HPDE6-E6E7 (cell line): ENCODE data around the gene ACSL4.
"Not testable (repeated sequence)": the region's sequence is repeated elsewhere in the genome, so short reads cannot be mapped to it uniquely, and the experiment has no call there.

Source experiments
- DNase-seq: peaks from one replicate; pipeline ENCODE4 v3.0.0; 2011; ENCODE audit warnings: missing footprints; ENCODE audit errors: extremely low spot score

The ACSL4 gene

DNA sequence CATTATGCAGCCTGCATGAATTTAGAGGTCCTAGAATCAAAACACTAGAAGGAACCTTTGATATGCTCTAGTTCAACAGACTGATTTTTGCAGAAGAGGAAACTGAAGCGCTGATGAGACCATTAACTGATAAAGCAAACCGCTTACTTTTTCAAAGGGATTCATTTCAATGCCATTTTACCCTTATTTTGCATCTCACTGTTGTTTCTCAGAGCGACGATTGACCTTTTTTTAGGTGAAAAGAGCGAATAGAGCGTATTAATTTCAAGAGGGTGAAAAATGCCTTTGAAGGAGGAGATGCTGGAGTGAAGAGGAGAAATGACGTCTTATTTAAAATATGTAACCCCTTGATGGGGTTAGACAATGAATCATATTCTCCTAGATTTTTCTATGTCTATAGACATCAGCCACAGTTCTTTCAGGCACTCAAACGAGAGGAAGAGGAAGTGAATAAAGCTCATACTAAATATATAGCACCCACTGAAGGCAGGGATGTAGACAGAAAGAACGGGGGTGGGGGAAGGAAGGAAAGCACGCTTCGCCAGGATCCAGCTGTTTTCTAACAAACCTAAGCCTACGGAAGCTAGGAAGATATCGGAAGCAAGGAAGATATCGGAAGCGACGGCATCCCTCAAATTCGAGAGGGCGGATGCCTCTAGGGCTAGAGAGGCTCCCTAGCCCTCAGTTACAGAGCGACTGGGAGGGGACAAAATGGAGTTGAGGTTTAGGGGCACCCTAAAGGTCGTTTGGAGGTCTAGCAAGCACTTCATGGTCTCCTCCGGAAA lies 848 bp downstream of the ACSL4 start:
- DNase-seq = peak; percentile 3

DNA sequence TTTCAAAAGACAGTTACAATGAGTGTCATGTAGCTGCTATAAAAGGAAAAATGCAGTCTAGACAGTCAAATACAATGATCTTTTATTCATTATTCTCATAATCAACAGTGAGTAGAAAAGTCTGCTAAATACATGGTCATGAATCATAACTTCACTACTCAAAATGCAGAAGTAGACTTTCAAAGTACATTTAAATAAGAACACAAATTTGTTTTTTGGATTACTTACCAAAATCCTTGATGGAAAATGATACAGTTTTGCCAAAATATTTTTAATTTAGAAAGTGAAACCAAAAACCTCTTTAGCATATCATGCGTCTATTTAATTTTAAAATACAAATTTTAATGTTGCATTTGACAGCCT lies 4.9 kb downstream of the ACSL4 start:
- no peak for DNase-seq

DNA sequence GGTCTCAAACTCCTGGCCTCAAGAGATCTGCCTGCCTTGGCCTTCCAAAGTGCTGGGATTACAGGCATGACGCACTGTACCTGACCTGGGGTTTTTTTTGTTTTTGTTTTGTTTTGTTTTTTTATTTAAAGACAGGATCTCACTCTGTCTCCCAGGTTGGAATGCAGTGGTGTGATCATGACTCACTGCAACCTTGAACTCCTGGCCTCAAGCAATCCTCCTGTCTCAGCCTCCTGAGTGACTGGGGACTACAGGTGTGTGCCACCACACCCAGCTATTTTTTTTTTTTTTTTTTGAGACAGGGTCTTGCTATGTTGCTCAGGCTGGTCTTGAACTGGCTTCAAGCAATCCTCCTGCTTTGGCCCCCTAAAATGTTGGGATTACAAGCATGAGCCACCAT lies 8.1 kb downstream of the ACSL4 start:
- not testable (repeated sequence) for DNase-seq

DNA sequence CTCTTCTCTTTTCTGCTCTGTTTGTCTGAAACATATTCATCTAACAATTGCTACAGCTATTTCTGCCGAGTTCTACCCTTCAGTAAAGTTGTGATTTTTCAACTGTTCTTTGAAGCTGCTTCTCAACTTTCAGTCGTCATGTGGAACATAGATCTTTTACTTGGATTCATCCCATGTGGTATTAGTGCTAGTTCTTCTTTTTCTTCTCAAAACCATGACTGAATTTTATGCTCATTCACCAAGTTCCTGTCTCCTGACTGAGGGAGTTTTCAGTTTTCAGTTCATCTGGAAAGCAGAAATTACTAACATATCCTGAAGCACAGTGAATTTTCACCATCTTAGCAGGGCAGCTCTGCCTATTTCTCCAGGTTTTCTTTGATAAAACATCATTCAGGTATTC lies 12.1 kb downstream of the ACSL4 start:
- DNase-seq = no peak

DNA sequence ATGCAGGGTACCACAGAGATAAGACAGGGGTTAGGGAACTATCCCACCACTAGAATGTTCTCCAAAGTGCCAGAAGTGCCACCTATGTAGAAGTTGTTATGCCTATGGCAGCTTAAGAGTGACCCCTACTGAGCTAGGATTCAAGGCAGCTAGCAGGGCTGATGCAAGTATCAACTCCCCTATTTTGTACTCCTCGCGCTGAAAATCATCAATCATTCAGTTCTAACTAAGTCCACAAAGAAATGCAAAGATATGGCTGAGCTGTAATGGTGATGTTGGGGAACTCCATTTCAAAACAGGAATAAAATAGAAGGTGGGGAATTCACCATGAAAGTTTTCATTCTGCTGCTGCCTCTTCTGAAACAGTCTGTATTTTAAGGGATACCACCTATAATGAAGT lies 13.8 kb downstream of the ACSL4 start:
- DNase-seq = no peak

DNA sequence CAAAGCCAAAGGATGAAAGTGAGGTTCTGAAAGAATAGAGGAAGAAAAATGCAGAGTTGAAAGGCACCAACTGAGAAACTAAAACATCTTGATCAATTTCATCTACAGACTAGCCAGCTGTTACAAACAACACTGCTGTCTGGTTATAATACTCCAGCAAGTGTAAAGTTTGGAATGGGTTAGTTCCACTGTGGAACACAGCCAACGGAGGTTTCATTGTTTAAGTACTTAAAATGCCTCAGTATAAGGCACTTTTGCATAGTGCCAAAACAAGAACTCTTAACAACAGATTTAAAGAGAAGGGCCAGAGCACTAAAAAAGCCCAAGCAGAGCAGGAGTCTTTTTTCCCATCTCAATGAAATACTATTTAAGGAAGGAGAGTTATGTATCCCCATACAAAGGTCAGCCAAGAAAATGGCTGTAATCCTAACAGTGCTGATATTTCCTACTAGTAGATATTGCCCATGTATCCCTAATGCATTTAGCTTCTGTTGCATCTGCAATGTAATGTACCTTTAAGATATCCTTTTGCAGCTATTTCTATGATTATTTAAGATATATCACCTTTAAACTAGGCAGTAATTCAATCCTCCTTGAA lies 16.5 kb downstream of the ACSL4 start:
- DNase-seq = no peak

DNA sequence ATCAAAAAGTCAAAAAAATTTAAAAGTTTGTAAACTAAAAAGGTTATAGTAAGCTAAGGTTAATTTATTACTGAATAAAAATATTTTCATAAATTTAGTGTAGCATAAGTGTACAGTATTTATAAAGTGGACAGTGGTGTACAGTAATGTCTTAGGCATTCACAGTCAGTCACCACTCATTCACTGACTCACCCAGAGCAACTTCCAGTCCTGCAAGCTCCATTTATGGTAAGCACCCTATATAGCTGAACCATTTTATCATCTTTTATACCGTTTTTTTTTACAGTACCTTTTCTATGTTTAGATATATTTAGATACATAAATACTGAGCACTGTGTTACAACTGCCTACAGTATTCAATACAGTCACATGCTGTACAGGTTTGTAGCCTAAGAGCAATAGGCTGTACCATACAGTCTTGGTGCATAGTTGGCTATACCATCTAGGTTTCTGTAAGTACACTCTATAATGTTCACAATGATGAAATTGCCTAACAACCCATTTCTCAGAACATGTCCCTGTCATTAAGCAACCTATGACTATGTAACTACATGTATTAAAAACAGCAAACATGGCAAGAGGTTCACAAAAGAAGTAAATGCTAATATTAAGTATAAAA lies 18.6 kb downstream of the ACSL4 start:
- no peak for DNase-seq

DNA sequence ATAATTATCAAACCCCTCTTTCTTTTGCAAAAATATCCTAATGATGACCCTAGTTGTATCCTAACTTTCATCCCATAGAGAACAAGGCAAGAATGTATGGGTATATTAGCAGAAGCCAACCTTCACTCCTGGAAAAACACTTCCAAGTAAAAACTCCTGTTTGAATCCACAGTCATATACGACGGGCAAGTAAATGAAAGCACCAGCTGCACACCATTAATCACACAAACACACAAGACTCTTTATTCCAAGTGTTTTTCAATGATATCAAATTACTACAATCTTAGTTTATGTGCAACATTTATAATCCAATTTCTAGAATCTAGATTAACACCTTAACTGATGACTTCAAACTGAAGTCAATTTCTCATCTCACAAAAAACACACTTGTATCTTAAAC lies 22.9 kb downstream of the ACSL4 start:
- no peak for DNase-seq

DNA sequence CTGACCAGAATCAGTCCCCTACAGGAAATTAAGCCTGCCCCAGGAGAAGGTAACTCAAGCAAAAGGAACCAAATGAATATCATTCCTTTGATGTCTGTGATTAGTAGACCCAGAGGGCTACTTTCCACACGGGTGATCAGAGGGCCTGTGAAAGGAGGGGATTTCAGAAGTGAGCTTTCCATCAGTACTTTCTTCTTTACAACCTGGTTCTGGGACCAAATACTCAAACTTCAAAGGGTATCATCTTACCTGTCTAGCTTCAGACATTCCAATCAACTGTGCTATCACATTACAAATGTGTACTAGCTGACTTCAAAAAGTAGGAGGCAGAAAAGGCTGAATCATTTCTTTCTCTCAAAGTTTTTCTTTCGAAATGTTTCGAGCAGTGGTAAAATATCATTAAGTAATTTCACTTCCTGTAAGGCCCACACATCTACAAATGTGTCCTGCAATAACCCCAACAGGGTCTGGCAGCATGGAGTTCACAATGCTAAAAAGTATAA lies 23.9 kb downstream of the ACSL4 start:
- no peak for DNase-seq

DNA sequence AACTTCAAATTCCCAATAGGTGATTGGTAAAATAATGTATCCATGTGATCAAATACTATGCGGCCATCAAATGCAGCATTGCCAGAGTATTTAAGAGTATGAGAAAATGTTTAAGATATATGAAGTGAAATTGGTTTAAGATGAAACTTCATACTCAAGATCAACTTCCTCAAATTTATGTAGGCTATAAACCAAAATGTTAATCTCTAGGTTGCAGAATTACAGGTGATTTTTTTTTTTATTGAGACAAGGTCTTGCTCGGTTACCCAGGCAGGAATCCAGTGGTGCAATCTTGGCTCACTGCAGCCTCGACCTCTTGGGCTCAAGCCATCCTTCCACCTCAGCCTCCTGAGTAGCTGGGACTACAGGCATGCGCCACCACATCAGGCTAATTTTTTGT lies 25.3 kb downstream of the ACSL4 start:
- no peak for DNase-seq

DNA sequence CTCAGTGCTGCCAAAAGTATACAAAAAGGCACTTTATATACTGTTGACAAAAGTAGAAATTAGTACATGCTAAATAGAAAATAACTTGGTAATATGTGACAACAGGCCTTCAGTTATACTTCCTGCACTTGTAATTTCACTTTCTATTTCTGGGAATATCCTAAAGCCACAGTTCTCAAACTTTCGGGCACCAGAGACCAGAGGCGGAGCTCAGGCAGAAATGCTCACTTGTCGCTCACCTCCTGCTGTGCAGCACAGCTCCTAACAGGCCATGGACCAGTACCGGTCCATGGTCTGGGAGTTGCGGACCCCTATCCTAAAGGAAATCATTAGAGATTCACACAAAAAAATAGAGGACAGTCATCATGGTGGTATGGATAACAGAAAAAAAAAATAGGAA lies 25.7 kb downstream of the ACSL4 start:
- DNase-seq = no peak

DNA sequence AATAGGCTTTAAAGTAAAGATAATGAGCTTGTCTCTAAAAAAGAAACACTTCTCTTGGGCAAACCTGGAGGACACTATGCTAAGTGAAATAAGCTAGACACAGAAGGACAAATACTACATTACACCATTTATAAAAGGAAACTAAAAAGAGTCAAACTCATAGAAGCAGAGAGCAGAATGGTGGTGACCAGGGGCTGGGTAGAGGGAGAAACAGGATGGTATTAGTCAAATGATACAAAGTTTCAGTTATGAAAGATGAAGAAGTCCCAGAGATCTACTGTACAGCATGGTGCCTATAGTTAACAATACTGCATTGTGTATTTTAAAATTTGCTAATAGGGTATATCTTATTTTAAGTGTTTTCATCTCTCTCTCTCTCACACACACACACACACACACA lies 28.5 kb downstream of the ACSL4 start:
- DNase-seq = no peak

DNA sequence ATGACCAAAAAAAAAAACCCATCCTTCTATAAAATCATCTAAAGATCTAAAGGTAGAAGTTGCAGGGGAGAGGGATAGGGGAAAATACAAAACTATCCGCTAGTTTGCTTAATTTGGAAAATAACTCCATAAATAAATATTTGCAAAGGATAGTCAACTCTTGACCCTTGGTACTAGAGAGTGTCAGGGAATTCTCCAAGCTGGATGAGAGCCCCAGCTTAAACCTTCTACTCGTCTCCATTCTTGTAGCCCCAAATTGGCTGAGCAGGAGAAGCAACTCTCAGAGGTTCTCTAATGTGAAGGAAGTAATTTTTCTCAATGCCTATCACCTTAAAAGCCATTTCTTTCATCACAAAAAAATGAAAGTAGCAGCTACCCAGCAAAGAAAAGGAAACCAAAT lies 35.2 kb downstream of the ACSL4 start:
- DNase-seq = no peak

DNA sequence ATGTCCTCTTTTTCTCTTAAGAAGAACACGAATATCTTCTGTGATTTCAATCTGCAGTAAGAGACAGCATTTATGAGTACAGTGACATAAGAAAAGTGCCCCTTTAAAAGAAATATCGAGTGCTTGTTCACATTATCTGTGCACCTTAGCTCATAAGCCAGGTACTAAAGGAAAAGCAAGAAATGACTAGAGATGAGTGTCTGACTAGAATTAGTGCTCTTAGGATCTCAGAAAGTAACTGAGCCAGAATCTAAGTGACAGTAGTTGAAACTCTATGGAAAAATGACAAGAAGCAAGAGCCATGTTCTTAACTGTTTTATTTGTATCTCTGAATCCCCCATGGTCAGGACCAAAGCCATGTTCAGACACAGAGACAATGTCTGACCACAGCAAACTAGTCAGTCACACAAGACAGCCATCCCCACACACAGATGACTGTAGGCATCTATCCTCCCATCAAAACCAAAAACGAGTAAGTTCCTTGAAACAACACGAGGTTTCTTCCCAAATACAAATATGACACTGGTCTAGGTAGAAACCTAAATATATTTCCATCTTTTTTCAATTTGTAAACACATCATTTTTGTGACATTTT lies 36.8 kb downstream of the ACSL4 start:
- DNase-seq = no peak

DNA sequence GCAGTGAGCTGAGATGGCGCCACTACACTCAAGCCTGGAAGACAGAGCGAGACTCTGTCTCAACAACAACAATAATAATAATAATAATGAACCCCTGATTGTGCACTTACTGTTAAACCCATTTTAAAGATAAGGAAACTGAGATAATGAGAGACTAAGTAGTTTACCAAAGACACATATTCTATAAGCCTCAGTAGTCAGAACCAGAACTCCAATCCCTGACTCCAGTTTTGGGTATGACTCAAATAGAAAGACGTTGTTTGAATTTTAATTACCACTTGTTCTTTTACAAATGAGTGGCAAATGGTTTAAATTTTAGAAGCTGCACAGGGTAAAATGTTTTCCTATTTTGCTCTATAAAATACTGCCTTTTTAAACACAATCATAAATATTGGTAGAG lies 37.4 kb downstream of the ACSL4 start:
- no peak for DNase-seq

DNA sequence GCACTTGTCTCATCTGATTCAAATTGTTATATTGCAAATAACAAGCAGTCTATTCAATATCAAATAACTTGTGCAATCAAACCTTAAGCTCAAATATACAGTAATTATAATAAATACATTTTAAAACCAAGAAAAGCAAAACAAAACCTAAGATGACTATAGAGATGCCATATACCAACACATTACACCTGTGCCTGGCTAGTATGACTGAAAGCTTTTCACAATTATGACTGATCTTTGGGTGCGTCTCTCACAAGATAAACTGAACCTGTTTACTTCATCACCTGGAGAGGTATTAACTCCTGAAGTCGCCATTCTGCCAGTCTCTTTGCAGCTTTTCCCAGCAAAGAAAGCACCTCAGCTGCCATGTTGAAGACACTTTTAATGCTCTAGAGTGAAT lies 41.3 kb downstream of the ACSL4 start:
- no peak for DNase-seq

DNA sequence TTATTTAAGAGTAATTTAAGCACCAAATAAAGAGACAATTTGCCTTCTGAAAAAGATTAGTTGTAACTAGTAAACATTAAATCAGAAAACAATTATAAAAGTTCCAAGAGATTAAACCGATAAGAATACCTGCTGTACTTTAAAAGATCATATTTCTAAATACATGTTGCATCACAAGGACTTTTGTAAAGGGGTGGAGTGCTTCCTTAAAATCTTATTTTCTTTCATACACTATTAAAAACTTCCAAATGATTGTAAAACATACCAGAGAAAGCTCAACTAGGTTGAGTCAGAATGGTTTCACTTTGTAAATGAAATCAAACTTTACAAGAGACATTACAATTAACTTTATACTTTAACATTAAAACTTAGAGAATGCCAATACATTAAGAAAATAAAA lies 41.8 kb downstream of the ACSL4 start:
- DNase-seq = no peak

DNA sequence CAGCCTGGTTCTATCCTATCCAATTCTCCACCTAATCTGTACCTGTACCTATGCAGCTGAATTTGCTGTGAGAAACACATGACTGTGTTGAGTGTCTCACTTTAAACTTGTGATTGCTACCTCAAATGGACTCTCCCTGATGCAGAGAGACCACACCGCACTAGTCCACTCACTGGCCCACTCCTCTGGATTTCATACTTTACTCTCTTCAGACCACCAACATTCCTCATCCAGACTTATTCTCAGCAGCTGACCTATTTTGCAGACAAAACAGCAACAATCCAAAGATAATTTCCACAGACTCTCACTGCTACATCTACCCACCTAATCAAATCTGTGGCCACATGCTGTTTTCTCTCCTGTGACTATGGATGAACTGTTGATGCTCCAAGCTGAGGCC lies 45.2 kb downstream of the ACSL4 start:
- DNase-seq = no peak

DNA sequence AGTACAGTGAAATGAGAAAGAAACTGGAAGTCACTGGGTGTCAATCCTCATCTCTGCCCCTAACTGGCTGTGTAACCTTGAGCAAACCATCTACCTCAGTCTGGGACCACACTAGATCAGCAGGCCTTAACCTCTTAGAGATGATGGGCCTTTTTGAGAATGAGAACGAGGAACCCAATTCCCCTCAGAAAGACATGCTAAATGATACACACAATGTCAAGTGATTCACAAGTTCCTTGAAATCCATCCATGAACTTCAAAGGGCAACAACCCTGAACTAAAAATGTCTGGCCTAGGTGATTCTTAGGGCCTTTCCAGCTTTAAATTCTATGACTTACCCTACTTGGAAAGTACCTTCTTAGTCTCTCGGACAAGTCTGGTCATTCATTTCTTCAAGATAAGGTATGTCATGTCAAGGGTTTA lies 47.4 kb downstream of the ACSL4 start:
- DNase-seq = no peak

DNA sequence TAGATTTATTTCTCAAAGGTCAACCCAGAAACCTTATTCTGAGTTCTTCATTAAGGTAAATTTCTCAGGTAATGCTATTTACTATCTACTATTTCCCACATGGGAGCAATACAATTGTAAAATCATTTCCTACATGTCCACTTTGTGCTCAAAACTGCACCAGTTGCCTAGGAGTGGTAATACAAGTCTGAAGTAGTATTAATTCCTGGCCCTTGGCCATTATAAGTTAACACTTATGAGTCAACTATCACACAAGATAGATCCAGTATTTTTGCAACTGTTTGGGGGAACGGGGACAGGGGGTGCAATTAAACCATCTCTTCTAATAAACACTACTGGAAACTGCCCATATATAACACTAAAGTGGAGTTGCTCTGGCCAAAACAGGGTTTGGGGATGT lies 48.9 kb downstream of the ACSL4 start:
- DNase-seq = no peak

DNA sequence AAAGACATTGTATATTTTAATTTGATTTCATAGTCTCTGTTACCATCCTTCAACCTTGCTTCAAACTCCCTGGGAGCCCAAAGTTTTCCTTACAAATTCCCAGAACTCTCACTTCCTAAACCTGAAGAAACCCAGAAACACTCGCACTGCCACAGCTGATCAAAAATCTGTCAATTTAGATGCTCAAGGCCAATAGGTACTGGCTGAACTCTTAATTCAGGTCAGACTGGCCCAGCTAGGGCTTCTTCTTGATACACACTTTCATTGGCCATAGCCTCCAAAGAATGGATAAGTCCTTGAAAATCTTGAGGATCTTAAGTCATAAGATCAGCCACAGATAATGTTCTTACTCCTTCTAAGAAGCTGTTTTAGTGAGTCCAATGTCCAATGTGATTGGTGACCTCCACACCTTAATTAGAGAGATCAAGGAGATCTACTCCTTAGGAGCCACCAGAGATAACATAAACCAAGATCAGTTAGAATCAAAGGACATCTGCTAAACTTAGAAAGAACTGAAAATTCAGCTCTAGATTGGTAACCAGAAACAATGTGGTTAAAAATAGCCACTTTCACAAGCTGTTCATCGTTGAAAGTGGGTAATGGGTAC lies 51.5 kb downstream of the ACSL4 start:
- no peak for DNase-seq

DNA sequence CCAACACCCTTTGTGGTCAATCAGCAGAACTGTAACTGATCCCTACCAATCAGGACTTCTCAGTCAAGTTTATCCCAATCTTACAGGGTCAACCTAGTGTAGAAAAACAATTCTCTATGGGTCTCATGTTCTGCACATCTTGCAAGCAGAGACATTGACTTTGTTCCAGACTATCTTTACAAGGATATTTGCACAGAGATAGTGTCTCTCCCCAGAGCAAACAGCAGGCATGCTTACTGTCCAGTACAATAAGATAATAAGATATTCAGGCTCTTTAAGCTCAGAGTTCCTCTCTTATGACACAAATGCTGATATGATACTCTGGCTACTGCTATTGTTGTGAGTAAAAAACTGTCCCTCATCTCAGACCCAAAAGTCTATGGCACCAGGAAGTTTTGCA lies 53.2 kb downstream of the ACSL4 start:
- no peak for DNase-seq
